MG63 (cell line): ENCODE data around the gene STAT3. TPM values are rescaled to one million over a fixed set of nuclear protein-coding genes. Genes with fewer than 3 reads are reported as not detected.
"Not testable (repeated sequence)": the region's sequence is repeated elsewhere in the genome, so short reads cannot be mapped to it uniquely, and the experiment has no call there.

Experiments
- DNase-seq: peaks from one replicate; pipeline ENCODE4 v3.0.0-alpha.2; 2020
- H3K27me3 ChIP-seq: fragments of 250-450 bp; sonication (Bioruptor Pico); 2 replicates; pipeline ENCODE4 v1.5.1; 2020; ENCODE audit warnings: mild to moderate bottlenecking, moderate library complexity
- H3K36me3 ChIP-seq: fragments of 250-450 bp; sonication (Bioruptor Pico); 2 replicates; pipeline ENCODE4 v1.5.1; 2020; ENCODE audit warnings: mild to moderate bottlenecking, moderate library complexity
- H3K4me3 ChIP-seq: fragments of 250-450 bp; sonication (Bioruptor Pico); 2 replicates; pipeline ENCODE4 v1.5.1; 2020; ENCODE audit warnings: mild to moderate bottlenecking, moderate library complexity
- H3K9me3 ChIP-seq: fragments of 250-450 bp; sonication (Bioruptor Pico); 2 replicates; pipeline ENCODE4 v1.5.1; 2020; ENCODE audit warnings: mild to moderate bottlenecking, moderate library complexity
- total RNA-seq: library from RNA; depleted of rRNA; stranded (reverse); fragments of >200 nt; shearing (Covaris generic); gene quantifications from 2 replicates; pipeline ENCODE4 v1.2.3, GENCODE V29; 2014; ENCODE audit warnings: low replicate concordance; rRNA removed

STAT3 gene
- total RNA-seq, 1 experiment from 2014 or later, result 59.9 TPM

DNA sequence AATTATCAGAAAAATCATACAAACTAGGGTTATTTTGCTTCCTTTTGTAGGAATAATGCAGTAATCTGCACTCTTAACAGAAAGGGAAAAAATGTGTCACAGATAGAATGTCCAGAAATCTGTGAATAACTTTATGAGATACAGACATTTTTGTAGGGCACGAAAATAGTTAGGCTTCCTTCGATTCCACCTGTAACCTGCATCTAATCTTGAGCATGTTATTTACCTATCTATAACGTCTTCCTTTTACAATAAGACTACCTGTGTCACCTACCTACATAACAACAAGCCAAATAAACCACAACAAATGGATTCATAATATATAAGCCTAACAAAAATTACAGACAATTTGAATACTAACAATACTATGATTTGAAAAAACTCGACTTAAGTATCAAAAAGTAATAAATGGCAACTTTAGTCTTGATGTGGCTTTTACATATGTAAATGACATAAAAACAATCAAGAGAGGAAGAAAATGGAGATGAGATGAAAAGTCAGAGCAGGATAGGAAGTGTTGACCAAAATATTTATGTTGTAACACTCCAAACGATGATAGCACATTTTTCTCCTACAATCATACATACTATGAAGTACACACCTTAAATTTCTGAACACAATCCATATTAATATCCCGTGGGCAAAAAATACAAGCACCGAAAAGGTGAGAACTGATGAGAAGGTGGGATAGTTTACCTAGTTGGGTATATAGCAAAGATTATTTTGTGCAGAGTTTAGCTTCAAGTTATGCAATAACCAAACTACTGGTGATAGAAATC lies 114.6 kb downstream of the STAT3 start:
- H3K9me3 ChIP-seq, result no peaks in the 10 kb centered on the region
- no peaks in the 10 kb centered on the region for H3K36me3 ChIP-seq
- H3K4me3 ChIP-seq, result no peak overlapping the region
- no peak for DNase-seq
- no peaks in the 10 kb centered on the region for H3K27me3 ChIP-seq

DNA sequence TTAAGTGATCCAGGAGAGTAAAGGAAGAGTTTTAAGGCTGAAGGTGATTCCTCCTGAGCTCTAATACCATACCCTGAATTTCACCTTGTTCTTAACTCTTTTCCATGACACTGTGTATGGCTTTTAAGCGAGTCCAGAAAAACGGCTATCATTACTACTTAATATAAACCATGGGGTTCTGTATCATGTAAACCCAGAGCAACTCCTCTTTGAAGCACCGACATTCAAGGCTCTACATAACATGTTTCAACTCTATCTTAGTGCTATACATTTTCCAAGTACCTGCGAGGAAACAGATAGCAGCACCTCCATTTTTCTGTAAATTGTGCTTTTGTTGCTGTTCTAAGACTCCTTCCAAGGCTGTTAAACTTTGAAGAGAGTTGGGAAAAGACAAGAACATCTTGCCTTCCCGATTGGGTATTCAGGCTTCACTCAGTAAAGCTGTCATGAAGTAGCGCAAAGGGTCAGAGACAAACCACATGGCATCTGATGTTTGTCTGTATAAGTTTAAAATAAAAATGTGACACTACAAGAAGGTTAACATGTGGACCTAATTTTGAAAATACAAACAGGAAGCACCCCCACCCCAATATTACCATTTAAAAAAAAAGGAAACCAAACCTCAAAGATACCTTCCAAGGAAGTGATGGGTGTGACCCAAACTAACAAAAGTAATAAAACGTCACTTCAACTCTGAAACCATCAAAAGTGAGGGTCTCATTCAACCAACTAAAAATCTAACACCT lies 115.9 kb downstream of the STAT3 start:
- DNase-seq, result no peak
- no peaks in the 10 kb centered on the region for H3K9me3 ChIP-seq
- no peaks in the 10 kb centered on the region for H3K36me3 ChIP-seq
- no peaks in the 10 kb centered on the region for H3K27me3 ChIP-seq
- no peak overlapping the region for H3K4me3 ChIP-seq

DNA sequence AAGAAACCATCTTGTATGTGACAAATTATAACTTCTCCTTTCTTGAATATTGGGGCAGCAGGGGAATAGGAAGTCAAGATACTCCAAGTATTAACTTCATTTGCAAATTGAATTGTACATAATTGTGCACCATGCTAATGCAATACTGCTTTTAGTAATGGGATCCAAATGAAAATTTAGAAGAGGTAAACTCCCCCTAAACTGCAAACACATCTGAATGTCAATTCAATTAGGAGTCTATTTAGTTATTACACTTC lies 116.5 kb downstream of the STAT3 start:
- no peak for DNase-seq
- no peak overlapping the region for H3K4me3 ChIP-seq
- H3K9me3 ChIP-seq, result no peaks in the 10 kb centered on the region
- H3K36me3 ChIP-seq, result no peaks in the 10 kb centered on the region
- no peaks in the 10 kb centered on the region for H3K27me3 ChIP-seq

DNA sequence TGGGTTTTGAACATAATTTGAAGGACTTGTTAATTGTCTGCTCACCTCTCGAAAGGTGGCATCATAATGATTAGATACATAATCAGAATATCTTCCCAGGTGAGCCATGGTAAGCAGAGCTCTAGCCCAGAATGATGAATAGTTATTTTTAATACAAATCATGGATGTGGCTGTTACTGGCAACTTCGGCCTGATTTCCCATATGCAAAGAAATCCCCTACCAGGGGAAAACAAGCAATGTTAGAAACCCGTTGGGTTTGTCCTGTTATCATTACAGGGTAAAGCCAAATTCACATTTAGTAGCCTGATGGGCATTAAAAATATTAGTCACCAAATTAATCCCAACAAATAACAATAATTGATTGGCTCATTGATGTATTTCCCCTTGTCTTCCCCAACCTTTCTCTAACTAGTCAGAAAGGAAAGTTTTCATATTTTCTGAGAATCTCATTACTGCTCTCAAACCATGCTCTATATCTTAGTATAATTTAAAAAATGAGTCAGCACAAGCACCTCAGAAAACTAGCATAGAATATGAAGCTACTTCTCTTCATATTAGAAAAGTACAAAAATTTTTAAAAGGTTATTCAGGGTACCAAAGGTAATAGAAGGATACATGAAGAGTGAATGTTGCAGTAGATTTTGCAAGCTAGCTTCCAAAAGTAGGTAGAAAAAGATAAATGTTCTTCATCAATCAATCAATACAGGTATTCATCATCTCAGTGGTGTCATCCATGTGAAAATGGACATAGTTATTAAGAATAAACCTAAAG lies 117.0 kb downstream of the STAT3 start:
- H3K9me3 ChIP-seq, result no peaks in the 10 kb centered on the region
- no peak for DNase-seq
- H3K36me3 ChIP-seq, result no peaks in the 10 kb centered on the region
- H3K4me3 ChIP-seq, result no peak overlapping the region
- H3K27me3 ChIP-seq, result no peaks in the 10 kb centered on the region

DNA sequence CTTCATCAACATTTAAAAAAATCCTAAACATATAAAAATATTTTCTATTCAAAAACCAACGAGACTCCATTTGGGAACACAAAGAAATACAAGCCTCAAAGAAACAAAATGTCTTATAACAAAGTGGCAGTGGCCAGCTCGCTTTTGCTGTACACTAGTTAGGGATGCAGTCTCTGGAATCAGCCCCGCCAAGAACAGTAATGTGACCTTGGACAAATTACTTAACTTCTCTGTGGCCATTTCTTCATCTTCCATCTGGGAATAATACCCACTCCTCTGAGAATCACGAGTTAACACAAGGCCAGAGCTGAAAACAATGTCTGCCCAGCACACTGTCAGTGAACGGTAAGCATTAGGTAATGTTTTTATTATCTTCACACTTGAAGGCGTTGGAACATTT lies 117.6 kb downstream of the STAT3 start:
- DNase-seq, result no peak
- H3K27me3 ChIP-seq, result no peaks in the 10 kb centered on the region
- H3K4me3 ChIP-seq, result no peak overlapping the region
- no peaks in the 10 kb centered on the region for H3K36me3 ChIP-seq
- H3K9me3 ChIP-seq, result no peaks in the 10 kb centered on the region

DNA sequence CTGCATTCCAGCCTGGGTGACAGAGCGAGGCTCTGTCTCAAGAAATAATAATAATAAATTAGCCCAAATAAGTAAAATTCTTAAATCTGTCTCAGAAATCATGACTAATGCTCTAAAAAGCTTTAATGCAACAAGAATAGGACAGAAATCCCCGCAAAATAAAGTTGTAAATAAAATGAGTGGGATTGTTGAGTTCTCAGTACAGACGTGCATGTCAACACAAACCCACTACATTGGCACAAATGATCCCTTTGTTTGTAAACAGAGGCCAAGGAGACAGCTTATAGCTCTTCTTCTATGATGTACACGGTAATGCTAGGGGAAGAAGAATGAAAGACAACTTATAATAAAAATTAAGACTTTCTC lies 118.1 kb downstream of the STAT3 start:
- DNase-seq, result no peak
- Histone ChIP-seq H3K4me3 (no peak overlapping the region), H3K9me3 (no peaks in the 10 kb centered on the region), H3K27me3 (no peaks in the 10 kb centered on the region), H3K36me3 (no peaks in the 10 kb centered on the region)

DNA sequence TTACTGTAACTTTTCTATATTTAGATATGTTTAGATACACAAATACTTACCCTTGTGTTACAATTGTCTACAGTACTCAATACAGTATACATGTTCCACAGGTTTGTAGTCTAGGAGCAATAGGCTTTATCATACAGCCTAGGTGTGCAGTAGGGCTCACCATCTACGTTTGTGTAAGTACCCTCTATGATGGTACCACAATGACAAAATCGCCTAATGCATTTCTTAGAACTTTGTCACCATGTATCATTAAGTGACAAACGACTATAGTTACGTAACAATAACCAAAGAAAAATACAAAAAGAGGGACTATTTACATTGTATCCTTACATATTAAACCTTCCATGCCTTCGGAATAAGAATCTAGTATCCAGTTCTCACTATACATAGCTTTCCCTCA lies 120.0 kb downstream of the STAT3 start:
- H3K9me3 ChIP-seq, result no peaks in the 10 kb centered on the region

DNA sequence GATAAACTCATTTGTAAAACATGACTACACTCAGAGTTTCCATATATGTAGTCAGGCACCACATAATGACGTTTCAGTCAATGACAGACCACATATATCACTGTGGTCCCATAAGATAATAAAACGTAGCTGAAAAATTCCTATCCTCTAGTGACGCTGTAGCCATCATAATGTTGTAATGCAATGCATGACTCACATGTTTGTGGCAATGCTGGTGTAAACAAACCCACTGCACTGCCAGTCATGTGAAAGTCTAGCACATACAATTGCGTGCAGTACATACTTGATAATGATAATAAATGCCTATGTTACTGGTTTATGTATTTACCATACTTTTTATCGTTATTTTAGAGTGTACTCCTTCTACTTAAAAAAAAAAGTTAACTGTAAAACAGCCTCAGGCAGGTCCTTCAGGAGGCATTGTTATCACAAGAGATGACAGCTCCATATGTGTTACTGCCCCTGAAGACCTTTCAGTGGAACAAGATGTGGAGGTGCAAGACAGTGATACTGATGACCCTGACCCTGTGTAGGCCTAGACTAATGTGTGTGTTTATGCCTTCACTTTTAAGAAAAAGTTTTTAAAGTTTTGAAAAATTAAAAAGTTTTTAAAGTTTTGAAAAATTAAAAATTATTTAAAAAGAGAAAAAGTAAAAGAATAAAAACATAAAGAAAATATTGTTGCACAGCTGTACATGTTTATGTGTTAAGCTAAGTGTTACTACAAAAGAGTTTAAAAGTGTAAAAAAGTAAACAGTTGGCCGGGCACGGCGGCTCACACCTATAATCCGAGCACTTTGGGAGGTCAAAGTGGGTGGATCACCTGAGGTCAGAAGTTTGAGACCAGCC lies 121.1 kb downstream of the STAT3 start:
- peak; percentile 31 for DNase-seq

More for the DNA sequence above, 120.0 kb downstream of the STAT3 start:
- DNase-seq, result no peak
- Histone ChIP-seq H3K4me3 (no peak overlapping the region), H3K36me3 (no peaks in the 10 kb centered on the region), H3K27me3 (no peaks in the 10 kb centered on the region)

DNA sequence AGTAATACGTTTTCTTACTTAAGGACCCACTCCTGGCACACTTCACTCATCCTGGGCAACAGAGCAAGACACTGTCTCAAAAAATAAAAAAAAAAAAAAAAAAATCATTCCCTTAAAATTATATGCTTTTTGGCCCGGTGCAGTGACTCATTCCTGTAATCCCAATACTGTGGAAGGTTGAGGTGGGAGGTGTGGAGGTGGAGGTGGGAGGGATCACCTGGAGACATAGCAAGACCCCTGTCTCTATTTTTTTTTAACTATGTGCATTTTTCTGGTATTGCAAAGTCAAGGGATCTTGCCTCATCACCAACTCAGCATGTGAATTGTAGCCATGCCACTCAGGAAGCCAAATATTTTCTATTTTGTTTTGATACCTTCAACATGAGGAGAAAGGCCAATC lies 121.8 kb downstream of the STAT3 start:
- Histone ChIP-seq H3K4me3 (no peak overlapping the region), H3K27me3 (no peaks in the 10 kb centered on the region), H3K9me3 (no peaks in the 10 kb centered on the region), H3K36me3 (no peaks in the 10 kb centered on the region)
- no peak for DNase-seq

More for the DNA sequence above, 121.1 kb downstream of the STAT3 start:
- Histone ChIP-seq H3K9me3 (no peaks in the 10 kb centered on the region), H3K27me3 (no peaks in the 10 kb centered on the region), H3K4me3 (no peak overlapping the region), H3K36me3 (no peaks in the 10 kb centered on the region)

DNA sequence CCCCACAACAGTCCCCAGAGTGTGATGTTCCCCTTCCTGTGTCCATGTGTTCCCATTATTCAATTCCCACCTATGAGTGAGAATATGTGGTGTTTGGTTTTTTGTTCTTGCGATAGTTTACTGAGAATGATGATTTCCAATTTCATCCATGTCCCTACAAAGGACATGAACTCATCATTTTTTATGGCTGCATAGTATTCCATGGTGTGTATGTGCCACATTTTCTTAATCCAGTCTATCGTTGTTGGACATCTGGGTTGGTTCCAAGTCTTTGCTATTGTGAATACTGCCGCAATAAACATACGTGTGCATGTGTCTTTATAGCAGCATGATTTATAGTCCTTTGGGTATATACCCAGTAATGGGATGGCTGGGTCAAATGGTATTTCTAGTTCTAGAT lies 123.9 kb downstream of the STAT3 start:
- not testable (repeated sequence) for H3K27me3 ChIP-seq, DNase-seq, H3K4me3 ChIP-seq, H3K36me3 ChIP-seq, H3K9me3 ChIP-seq

Other genes with a start within 250 kb of the STAT3 start
- gene RAB5C, start 233.5 kb downstream of the STAT3 start, total RNA-seq, result 125 and 198 TPM in 2 replicates
- gene KCNH4, start 207.3 kb downstream of the STAT3 start, total RNA-seq, result 0.46 TPM in 1 of 2 replicates, not detected in the other
- gene HCRT, start 203.0 kb downstream of the STAT3 start, total RNA-seq, result not detected in 2 replicates
- 6.0 and 8.9 TPM in 2 replicates for gene GHDC, start 193.9 kb downstream of the STAT3 start, total RNA-seq
- 13.7 and 24.3 TPM in 2 replicates for gene STAT5B, start 112.1 kb downstream of the STAT3 start, total RNA-seq
- gene STAT5A, start 99.9 kb downstream of the STAT3 start, total RNA-seq, result 4.6 and 23.0 TPM in 2 replicates
- gene CAVIN1, start 34.8 kb upstream of the STAT3 start, total RNA-seq, result 799 and 958 TPM in 2 replicates
- gene ATP6V0A1, start 70.4 kb upstream of the STAT3 start, total RNA-seq, result 15.9 and 28.0 TPM in 2 replicates
- 18.5 and 46.4 TPM in 2 replicates for gene NAGLU, start 147.8 kb upstream of the STAT3 start, total RNA-seq
- 0.59 and 2.8 TPM in 2 replicates for gene HSD17B1, start 164.5 kb upstream of the STAT3 start, total RNA-seq
- gene COASY, start 173.7 kb upstream of the STAT3 start, total RNA-seq, result 7.7 and 12.4 TPM in 2 replicates
- 19.8 and 40.0 TPM in 2 replicates for gene MLX, start 178.7 kb upstream of the STAT3 start, total RNA-seq
- 5.6 and 29.6 TPM in 2 replicates for gene PSMC3IP, start 189.3 kb upstream of the STAT3 start, total RNA-seq
- gene RETREG3, start 220.9 kb upstream of the STAT3 start, total RNA-seq, result 46.0 and 47.2 TPM in 2 replicates
- gene TUBG1, start 221.2 kb upstream of the STAT3 start, total RNA-seq, result 65.4 and 69.8 TPM in 2 replicates